Stimulated activated CD4-positive, alpha-beta T cell treated with anti-CD3 and anti-CD28 coated beads, Interleukin-15, amount 100 ng/mL, for 1 hour (primary cell): Measurements from ENCODE around the gene TNFAIP1.
A peak's percentile ranks its signal among the peaks of the same experiment; 100 is the strongest.

Source experiments
- DNase-seq, 2 donors: peaks; one replicate each; pipeline ENCODE4 v3.0.0-alpha.2; 2020; ENCODE audit warnings: low read depth in 1 of 2, low spot score in 1 of 2

TNFAIP1 gene

DNA sequence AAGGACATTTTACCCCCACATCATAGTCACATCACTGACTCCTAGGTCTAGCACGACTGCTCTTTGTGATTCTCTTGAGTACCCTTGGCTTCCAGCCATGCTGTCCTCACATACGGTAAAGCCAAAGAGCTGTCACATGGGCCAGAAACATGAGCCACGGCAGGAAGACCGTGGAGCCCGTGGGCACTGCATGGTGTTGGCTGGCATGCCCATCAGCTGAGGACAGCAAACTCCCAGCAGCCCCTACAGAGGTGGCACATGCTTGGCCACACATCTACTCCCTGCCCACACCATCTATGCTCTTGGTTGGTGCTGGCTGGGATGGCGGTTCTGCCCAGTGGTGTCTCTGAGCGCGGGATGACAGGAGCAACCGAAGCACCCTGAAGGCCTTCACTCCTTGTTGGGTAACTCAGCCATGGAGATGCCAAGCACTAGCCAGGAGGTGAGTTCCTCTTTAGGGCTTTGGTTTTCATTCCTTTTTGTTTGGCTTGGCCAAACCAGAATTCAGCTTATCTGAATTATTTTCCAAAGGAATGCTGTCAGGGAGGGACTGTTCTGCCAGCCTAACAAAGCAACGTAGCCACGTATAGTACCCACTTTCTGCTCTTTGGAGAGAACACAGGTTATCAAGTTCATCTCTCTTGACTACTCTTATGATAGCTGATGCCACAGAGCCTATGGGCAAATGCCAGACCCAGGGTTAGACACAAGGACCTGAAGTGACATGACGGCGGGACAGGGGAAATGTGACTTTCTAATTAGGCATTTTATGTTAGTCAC lies 10.0 kb downstream of the TNFAIP1 start:
- no peak for DNase-seq

DNA sequence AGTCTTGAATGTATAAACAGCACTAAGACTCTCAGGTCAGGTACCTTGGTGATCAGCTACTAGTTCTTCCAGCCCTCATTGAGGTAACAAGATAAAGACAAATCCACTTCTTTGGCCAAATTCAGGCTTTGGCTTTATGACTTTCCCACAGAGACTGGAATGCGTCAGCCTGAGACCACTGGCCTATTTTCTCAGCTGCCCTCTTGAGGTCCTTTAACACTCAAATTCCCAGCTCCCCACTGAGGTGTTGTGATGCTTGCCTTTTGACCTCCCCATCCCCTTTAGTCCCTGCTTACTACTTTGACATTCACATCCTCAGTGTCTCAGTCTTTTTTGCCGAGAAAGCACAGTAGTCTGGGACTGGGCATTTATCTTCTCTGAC lies 10.6 kb downstream of the TNFAIP1 start:
- DNase-seq: no peak

DNA sequence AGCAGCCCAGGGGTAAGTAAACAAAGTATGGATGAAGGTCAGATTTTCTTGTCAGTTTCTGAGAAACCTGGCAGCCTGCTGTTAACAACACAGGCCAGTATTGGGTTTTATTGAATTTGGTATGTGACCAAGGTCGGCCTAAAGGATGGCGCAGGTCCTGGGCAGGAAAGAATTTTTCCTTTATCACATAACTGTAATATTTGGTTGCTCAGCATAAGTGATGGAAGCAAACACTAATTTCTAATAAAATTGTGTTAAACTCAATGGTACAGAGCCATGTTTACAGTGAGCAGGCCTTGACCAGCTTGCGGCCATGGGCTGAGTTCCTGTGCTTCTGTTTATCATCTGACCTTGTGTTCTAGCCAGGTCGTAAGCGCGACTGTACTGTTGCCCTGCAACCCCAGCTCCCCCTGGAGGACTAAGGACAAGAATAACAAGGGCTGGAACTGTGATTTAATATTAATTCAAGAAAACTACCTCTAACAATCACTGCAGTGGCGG lies 11.2 kb downstream of the TNFAIP1 start:
- no peak for DNase-seq

DNA sequence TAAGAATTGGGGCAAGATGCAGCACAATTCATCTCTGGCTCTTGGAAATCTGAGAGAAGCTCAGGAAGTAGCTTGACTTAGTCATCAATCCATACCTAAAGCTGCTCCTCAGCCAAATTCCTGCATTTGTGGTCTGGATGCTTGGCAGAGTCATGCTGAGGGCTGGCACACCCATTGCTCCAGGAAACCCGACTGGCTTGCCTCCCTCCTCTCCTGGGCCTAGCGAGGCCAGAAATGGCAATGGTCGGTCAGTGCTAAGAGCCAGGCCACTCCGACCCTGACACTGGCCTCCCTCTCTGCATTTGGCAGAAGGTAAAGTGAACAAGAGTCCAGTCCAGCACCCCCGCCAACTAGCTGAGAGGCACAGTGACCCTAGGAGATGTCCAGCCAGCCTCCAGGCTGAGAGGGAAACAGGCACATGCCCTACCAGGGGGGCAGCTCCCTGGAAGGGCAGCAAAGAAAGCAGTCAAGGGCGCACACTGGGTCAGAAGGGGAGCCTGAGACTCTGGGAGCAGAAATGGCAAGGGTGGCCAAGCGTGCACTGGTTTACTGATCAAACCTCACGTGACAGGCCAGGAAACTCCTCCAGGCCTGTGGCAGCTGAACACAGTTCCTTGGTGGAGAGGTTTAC lies 11.8 kb downstream of the TNFAIP1 start:
- no peak for DNase-seq

DNA sequence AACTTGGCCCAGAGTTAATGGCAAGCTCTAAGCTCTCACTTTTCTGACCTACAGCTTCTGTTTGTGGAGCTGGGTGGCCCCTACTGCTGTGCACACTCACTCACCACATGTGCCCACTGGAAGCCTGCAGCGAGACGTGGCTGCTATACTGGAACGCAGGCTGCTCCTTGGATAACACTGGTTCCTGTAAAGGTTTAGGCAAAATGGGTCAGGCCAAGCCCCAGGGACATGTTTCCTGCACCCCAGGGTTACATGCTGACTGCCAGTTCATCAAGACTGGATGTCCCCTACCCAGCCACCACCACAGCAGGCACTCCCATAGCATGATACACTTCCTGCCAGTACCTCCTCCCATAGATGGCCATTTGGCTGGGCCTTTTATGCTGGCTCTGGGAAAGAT lies 13.4 kb downstream of the TNFAIP1 start:
- no peak for DNase-seq

DNA sequence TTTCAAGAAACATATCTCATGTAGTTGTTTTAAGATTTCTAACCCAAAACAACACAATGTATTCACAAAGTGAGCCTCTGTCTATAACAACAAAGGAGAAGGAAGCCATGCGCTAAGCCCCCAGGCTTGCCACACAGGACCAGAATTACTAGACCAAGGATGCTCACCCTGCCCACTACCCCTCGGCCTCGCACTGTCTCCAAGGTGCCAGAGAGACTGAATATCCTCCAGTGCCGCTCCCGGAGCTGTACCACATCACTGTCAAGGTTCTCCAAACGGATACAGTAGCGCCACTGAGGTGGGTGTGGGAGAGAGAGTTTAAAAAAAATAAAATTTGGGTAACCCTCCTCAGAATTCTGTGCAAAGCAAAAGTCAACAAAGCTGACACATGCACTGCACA lies 14.7 kb downstream of the TNFAIP1 start:
- DNase-seq: no peak

DNA sequence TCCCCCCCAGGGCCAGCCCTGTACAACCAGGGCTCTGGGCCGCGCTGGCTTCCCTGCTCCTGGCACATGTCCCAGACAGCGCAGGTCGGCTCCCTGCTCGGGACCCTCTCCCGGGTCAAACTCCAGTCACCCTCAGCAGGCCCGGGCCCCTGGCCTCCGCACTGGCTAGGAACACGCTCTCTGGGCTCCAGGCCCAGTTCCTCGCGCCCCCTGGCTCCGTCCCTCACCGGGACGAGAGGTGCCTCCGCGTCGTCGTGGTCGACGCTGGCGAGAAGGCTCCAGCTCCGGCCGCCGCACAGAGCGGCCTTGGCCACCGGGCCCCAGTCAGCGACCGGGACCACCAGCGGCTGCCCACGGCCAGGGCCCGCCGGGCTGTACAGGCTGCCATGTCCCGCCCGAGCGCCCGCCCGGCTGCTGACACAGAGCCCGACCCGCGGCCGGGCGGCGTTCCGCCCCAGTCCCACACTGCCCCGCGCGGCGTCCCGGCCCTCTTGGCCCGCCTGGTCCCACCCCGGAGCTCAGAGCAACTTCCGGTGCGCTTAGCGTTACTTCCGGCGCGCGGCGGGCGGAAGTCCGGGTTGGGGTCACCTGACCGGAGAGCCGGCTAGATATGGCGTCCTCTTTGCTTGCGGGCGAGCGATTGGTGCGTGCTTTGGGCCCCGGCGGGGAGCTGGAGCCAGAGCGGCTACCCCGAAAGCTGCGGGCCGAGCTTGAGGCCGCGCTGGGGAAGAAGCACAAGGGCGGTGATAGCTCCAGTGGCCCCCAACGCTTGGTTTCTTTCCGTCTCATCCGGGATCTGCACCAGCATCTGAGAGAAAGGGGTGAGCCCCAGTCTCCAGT lies 21.7 kb downstream of the TNFAIP1 start, which contains the start of gene POLDIP2:
POLDIP2 (minus strand) TSS at position 467 of the 840 bp plus-strand sequence; CDS start at position 388, 79 bp downstream.
- DNase-seq: peak; percentile 89 to 92

DNA sequence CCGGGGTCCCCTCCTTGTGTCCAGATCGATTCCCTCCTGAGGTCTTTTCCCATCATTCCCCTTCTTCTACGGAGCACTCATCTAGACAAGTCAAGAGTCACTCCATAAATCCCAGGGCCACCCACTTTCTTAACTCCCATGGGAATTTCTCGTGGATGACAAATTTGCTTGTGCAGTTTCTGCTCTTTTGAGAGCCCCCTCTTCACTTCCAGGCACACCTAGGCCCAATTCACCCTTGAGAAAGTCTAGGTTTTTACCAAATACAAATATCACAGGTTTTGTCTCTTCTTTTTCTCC lies 22.3 kb downstream of the TNFAIP1 start:
- no peak for DNase-seq

DNA sequence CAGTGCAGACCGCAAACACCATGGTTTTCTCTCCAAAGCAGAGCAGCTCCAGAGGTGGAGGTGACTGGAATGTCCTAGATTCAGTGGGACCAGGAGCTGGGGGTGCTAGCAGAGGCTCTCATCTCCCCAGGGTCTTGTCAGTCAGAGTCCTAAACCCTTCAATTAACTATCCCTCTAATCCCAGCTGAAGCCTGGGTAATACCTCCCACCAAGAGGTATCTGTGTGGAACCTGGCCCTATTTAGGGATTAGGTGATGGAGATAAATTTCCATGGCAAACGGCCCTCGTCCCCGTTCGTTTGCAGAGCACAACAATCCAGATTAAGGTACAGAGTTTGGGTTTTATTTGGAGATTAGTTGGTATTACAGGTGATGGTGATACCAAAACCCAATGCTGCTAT lies 27.6 kb downstream of the TNFAIP1 start:
- DNase-seq: no peak

DNA sequence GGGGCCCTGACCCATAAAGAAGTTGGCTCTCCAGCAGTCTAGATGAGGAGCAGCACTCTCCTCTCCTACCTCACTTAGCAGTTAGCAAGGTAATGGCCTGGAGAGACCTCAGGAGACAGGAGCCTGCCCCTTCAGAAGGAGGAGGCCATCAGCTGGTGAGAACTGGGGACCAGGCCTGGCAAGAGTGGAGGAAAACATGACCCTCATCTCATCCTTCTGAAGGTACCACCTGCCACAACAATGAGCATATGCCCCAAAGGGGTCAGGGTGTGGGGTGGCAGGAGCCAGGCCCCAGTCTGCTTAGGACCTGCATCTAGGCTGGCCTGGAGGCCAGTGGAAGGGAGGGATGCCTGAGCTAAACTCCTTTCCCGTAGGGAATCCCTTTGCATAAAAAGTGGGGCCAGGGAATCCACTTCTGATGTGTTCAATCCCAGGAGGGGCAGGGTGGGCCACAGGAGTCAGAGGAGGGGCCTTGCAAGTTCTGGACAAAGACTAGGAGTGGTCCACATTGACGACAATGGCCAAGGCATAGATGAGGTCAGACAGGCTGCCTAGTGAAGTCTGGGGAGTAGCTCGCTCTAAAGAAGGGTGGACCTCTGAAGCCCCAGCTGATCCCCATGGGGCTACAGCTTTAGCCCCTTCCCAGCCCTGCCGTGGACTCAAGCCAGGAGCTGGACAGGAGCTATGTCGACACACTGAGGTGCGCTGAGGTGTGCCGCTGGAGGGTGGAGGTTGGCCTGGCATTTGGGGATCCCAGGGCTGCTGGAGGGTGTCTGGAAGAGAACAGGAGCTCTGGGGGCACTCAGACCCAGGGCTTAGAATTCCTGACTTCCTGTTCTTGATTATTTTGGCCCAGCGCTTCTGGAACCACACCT lies 28.5 kb downstream of the TNFAIP1 start:
- DNase-seq: no peak

DNA sequence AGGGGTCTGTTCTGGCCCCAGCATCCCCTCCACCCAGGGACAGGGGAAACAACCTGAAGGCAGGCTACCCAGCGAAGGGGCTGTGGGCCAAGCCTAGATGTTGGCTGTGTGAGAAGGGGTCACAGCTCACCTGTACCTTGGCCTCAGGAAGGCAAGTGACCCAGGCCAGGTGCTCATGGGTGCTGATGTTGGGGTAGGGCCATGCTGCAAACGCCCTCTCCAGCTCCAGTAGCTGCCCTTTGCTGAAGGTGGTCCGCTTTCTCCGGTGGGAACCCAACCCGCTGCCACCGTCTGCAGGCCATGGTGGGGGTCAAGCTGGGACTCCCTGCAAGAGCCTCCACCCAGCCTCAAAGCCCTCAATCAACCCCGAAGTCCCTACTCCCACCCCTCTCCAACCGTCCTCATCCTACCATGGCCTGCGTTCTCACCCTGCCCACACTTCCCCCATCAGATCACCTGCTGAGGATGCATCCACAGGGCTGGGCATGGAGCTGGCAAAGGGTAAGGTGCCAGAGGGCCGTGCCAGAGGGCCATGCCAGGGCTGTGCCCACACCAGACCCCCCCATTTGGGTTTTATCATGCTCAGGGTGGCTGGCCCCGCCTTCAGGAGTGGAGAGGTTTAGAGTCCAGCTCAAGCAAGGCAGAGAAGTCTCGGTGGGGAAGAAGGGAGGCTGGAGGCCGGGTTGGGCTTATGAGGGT lies 29.3 kb downstream of the TNFAIP1 start, which contains the start of gene SEBOX:
SEBOX (minus strand) TSS at position 535 of the 699 bp plus-strand sequence; CDS start at position 487, 48 bp downstream.
- no peak for DNase-seq

DNA sequence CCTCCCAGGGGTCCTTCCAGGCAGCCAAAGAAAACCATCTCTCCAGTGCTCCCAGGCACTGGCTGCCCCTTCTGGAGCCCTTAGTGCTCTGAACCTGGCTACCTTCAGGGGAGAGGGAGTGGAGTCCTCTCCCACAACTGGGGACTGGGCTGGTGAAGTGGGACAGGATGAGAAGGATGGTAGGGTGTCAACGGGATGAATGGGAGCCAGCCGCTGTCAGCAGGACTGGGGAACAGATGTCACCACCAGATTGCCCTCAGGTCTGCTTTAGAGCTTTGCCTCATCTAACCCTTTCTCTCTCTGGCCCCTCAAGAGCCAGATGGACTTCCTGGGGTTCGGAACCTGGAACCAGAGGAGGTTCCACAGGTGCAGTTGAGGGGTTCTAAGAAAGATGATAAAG lies 29.9 kb downstream of the TNFAIP1 start:
- no peak for DNase-seq

DNA sequence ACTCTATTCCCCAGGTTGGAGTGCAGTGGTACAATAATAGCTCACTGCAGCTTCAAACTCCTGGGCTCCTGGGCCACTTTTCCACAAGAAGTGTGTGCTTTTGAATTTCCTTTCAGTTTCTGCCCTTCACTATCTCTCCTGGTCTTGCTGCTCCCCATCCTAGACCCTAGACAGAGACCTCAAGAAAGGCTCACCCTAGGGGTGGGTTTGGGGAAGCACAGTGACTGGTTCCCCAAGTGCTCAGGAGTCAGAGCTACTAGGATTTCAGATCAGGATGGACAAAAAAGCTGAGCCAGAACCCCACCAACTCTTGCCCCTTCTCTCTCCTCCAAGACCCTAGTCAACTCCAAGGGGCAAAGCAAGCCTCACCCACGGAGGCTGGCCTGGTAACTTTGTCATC lies 31.0 kb downstream of the TNFAIP1 start:
- no peak for DNase-seq

DNA sequence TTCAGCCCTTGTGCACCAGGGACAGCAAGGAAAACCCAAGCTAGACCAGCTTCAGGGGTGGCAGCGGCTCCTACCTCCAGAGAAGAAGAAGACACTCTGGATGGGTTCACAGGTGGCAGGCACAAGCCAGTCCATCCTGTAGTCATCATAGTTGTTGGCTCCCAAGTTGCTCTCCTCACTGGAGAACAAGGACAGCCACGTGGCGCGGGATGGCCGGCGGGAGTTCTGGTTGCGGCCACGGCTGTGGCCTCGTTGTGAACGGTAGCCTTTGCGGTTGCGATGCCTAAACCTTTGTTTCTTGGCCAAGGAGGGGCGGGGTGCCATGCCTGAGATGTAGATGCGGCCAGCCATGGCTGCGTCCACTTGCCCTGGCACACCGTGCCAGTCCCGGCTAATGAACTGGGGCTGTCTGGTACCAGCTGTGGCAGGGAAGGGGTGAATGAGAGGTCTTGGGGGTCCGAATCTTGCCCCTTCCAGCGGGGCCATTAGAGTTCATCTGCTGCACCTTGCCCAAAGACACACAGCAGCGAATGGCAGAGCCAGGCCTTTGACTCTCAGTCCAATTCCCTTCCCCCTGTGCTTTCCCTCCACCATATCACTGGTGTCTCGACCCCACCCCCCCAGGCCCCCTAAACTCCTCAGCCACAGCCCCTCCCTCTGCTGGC lies 32.2 kb downstream of the TNFAIP1 start:
- DNase-seq: no peak

DNA sequence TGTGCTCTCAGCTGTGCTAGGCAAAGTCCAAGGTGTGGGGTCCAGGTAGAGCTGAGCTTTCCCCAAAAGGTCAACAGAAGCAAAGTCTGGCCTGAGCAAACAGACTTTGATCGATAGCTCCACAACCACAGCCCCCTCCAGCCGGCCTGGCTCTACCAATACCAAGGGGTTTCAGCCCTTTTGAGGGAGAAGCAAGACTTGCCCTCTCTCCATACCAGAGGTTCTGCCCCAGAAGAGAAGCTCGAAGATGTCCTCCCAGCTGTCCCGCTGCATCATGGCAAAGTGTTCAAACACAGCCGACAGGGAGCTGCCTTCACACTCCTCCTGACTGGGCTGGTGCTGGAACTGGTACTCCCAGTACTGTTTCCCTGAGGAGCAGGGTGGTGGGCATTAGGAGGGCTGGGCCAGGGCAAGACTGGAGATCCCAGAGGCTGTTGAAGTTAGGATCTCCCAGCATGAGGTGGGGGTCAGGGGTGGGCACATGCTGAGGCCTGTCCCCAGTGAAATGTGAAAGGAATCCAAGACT lies 32.8 kb downstream of the TNFAIP1 start:
- DNase-seq: no peak

DNA sequence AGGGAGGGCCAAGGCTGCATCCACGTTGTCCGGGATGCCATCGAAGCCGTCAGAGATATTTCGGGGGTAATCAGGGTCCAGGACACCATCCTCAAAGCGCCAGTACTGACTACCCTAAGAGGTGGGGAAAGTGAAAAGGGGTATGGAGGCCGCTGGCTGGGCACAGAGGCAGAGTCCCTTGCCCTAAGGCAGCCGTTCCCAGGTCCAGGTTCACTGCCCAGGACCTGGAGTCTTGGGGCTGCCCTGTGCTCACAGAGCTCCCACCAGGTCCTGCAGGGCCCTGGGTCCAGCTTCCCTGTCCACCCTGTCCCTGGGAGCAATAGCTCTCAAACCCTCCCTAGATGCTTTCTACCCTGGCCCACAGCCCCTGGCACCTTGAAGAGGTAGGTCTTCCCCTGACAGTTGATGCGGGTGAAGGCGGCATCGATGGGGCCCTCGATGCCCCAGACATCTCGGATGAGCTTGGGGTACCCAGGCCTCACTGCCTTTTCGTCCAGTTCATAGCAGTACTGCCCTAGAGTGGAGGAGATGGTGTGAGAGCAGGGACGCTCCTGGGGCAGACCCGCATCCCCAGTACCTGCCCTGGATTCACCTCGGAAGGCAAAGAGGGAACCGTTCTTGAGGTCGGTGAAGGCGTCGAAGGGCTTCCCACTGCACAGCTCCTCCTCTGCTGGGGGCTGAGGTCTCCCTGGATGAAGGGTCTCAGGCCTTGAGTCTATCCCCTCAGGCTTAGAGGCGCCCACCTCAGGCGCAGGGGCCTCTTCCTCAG lies 33.5 kb downstream of the TNFAIP1 start:
- DNase-seq: no peak

DNA sequence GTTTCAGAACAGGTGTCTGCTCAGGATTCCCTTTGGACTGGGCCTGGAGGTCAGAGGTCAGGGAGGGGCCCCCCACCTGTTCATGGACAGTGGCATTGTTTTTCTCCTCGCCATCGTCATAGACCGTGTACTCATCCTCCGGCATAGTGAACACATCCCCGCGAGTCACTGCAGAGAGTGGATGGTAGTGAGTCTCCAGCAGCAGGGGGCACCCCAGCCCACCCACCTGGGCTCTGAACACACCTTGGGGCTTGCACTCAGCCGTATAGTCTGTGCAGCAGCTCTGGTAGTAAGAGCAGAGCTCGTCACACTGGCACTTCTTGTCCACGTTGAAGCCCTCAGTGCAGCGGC lies 34.1 kb downstream of the TNFAIP1 start:
- no peak for DNase-seq

DNA sequence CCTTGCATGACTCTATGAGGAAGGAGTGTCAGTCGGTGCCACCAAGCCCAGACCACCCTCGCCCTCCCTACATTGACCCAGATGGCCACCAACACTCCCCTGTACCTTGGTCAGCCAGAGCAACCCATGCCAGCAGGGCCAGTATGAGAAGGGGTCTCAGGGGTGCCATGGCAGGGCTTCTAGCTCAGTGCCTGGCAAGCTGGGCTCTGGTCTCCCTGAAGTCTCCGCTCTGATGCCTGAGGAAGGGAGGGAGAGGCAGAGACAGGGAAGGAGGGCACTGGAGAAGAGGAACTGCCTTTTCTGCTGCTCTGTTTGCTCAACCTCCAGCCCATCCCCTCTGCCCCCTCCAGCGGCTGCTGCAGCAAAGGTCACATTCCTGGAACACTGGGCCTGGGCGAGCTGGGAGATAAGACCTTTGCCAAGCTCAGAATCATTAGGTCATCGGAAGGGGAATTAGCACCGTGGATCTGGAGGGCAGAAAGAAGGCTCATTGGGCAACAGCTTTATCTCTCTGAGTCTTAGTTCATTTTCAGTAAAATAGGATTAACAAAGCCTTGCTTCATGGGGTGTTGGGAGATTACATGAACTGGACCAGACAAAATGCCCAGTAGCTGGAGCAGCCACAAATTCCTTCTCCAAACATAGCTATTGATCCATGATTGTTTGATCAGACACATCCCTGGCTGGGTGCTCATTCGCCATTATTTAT lies 34.6 kb downstream of the TNFAIP1 start, which contains the start of gene VTN:
VTN (minus strand) TSS at position 273 of the 709 bp plus-strand sequence; CDS start at position 169, 104 bp downstream.
- no peak for DNase-seq
